Brain microvascular endothelial cell (primary cell): ENCODE data around the gene LILRA6.
"Not testable (repeated sequence)": the region's sequence is repeated elsewhere in the genome, so short reads cannot be mapped to it uniquely, and the experiment has no call there.

Experiments
- DNase-seq: peaks from one replicate; pipeline ENCODE4 v3.0.0-alpha.2; 2020
- H3K27ac ChIP-seq: fragments of 250-450 bp; sonication (Bioruptor Pico); 2 replicates; pipeline ENCODE4 v1.5.1; 2020; ENCODE audit warnings: mild to moderate bottlenecking, moderate library complexity
- H3K27me3 ChIP-seq: fragments of 250-450 bp; sonication (Bioruptor Pico); replicated peaks from 2 replicates; pipeline ENCODE4 v1.5.1; 2020; ENCODE audit warnings: mild to moderate bottlenecking
- H3K36me3 ChIP-seq: fragments of 250-450 bp; sonication (Bioruptor Pico); replicated peaks from 2 replicates; pipeline ENCODE4 v1.5.1; 2020; ENCODE audit warnings: mild to moderate bottlenecking
- H3K4me3 ChIP-seq: 2 replicates; pipeline ENCODE4 v1.5.1; 2011; ENCODE audit warnings: low read depth, mild to moderate bottlenecking, control low read depth, low read length, moderate library complexity
- in situ Hi-C: cut with HindIII; loops from 2 replicates; pipeline ENCODE4 v1.10.0; 2017; ENCODE audit warnings: low sequenced_read_pairs, low pct_ligation_motif_present
- TF ChIP-seq, protein P1 (sequence below): IDR thresholded peaks from 2 replicates; pipeline ENCODE4 v1.5.1; 2011; ENCODE audit warnings: low read depth, mild to moderate bottlenecking, moderate library complexity, low read length, control low read depth, inconsistent platforms; ENCODE audit errors: missing control alignments

The LILRA6 gene

DNA sequence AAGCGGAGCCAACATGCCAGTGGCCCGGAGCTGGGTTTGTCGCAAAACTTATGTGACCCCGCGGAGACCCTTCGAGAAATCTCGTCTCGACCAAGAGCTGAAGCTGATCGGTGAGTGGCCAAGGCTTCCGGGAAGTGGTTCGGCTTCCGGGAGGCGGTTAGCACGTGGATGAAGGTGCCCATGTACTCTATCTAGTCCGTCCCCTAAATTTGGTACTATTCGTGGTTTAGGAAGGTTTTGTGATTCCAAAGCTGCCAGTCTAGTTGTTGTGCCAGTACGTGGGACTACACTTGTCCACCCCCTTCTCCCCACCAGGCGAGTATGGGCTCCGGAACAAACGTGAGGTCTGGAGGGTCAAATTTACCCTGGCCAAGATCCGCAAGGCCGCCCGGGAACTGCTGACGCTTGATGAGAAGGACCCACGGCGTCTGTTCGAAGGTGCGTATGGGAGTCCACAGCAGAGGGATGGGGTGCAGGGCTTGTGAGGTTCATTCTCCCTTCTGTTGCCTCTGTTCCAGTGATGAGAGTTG lies 41.4 kb downstream of the LILRA6 start:
- Histone ChIP-seq H3K27ac (peak overlapping the region; percentile 95), H3K36me3 (peaks cover 52% of the 10 kb centered on the region), H3K27me3 (no peaks in the 10 kb centered on the region), H3K4me3 (peak overlapping the region; percentile 73)
- in situ Hi-C loops: no loop called here
- no peak for DNase-seq
- TF ChIP-seq, protein P1, sequence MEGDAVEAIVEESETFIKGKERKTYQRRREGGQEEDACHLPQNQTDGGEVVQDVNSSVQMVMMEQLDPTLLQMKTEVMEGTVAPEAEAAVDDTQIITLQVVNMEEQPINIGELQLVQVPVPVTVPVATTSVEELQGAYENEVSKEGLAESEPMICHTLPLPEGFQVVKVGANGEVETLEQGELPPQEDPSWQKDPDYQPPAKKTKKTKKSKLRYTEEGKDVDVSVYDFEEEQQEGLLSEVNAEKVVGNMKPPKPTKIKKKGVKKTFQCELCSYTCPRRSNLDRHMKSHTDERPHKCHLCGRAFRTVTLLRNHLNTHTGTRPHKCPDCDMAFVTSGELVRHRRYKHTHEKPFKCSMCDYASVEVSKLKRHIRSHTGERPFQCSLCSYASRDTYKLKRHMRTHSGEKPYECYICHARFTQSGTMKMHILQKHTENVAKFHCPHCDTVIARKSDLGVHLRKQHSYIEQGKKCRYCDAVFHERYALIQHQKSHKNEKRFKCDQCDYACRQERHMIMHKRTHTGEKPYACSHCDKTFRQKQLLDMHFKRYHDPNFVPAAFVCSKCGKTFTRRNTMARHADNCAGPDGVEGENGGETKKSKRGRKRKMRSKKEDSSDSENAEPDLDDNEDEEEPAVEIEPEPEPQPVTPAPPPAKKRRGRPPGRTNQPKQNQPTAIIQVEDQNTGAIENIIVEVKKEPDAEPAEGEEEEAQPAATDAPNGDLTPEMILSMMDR: no peak

DNA sequence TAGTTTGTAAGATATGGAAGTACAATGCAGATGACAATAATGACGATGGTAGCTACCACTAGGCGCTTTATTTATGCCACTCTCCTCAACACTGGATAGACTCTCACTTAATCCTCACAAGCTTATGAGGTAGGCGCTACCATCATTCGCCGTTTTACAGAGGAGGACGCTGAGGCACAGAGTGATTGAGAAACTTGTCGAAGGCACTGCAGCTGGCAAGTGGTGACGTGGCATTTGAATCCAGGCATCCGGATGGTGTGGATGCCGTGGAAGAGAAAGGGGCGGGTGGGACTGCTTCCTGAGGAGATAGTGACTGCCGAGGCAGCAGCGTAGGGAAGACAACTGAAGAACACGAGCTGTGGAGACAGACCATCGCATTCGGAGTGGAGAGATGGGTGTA lies 43.2 kb downstream of the LILRA6 start:
- DNase-seq: no peak
- TF ChIP-seq, protein P1: no peak
- no peaks in the 10 kb centered on the region for H3K27me3 ChIP-seq
- H3K27ac ChIP-seq: no peak overlapping the region
- H3K4me3 ChIP-seq: no peak overlapping the region
- H3K36me3 ChIP-seq: peaks cover 34% of the 10 kb centered on the region
- in situ Hi-C loops: no loop called here

GRCh38 chr19:54197121-54197520 lies 45.5 kb downstream of the LILRA6 start:
- Histone ChIP-seq H3K36me3 (peaks cover 11% of the 10 kb centered on the region), H3K27ac (no peak overlapping the region), H3K27me3 (no peaks in the 10 kb centered on the region), H3K4me3 (no peak overlapping the region)
- in situ Hi-C loops: no loop called here
- TF ChIP-seq, protein P1: no peak
- no peak for DNase-seq

- Histone ChIP-seq H3K4me3 (no peak overlapping the region), H3K36me3 (peaks cover 5% of the 10 kb centered on the region), H3K27ac (no peak overlapping the region), H3K27me3 (no peaks in the 10 kb centered on the region)
- DNase-seq: no peak
- TF ChIP-seq, protein P1: no peak
- in situ Hi-C loops: no loop called here
These were observed 46.1 kb downstream of the LILRA6 start for GRCh38 chr19:54196536-54196935.

DNA sequence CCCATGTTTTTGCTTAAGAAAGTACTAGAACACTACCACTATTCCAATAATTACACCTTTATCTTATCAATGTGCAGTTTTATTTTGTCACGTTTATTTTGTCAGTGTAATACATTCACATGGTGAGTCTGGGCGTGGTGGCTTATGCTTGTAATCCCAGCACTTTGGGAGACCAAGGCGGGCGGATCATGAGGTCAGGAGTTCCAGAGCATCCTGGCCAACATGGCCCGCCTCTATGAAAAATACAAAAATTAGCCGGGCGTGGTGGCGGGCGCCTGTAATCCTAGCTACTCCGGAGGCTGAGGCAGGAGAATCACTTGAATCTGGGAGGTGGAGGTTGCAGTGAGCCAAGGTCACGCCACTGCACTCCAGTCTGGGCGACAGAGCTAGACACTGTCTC lies 48.1 kb downstream of the LILRA6 start:
- in situ Hi-C loops, H3K4me3 ChIP-seq, H3K36me3 ChIP-seq, H3K27ac ChIP-seq, DNase-seq, H3K27me3 ChIP-seq: not testable (repeated sequence)

DNA sequence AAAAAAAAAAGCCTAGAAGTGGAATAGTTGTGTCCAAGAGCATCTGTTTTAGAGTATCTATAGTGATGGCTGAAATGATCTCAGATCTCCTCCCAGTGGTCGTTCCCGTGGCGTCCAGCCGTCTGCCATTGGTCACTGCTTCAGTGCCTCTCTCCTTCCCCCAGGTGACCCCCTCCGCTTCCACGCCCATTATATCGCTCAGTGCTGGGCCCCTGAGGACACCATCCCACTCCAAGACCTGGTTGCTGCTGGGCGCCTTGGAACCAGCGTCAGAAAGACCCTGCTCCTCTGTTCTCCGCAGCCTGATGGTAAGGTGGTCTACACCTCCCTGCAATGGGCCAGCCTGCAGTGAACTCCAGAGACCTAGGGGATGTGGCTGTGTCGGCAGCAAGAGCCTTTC lies 49.6 kb downstream of the LILRA6 start:
- Histone ChIP-seq H3K4me3 (no peak overlapping the region), H3K36me3 (no peaks in the 10 kb centered on the region), H3K27ac (no peak overlapping the region), H3K27me3 (no peaks in the 10 kb centered on the region)
- TF ChIP-seq, protein P1: no peak
- in situ Hi-C loops: no loop called here
- DNase-seq: no peak
